ENCODE data around the gene EGFL7.

- TF ChIP-seq CTCF (IDR thresholded peaks at IDR 0.05; ENCODE audit: control extremely low read depth in 1 of 3, insufficient read depth in 1 of 3, low read depth in 1 of 3, low read length in 3 of 3) (no peak), NANOG (IDR thresholded peaks at IDR 0.05; ENCODE audit: insufficient read depth, low read depth, low read length, poor library complexity, severe bottlenecking) (no peak)
Measured at GRCh38 chr9:136674786-136675349, 12.2 kb downstream of the EGFL7 start.
